ENCODE data around the gene SPATS1. TPM values are rescaled to one million over a fixed set of nuclear protein-coding genes. Genes with fewer than 3 reads are reported as not detected.
A peak's percentile ranks its signal among the peaks of the same experiment; 100 is the strongest.

SPATS1 gene
- polyA plus RNA-seq, 1 donor from 2014 or later: not detected

DNA sequence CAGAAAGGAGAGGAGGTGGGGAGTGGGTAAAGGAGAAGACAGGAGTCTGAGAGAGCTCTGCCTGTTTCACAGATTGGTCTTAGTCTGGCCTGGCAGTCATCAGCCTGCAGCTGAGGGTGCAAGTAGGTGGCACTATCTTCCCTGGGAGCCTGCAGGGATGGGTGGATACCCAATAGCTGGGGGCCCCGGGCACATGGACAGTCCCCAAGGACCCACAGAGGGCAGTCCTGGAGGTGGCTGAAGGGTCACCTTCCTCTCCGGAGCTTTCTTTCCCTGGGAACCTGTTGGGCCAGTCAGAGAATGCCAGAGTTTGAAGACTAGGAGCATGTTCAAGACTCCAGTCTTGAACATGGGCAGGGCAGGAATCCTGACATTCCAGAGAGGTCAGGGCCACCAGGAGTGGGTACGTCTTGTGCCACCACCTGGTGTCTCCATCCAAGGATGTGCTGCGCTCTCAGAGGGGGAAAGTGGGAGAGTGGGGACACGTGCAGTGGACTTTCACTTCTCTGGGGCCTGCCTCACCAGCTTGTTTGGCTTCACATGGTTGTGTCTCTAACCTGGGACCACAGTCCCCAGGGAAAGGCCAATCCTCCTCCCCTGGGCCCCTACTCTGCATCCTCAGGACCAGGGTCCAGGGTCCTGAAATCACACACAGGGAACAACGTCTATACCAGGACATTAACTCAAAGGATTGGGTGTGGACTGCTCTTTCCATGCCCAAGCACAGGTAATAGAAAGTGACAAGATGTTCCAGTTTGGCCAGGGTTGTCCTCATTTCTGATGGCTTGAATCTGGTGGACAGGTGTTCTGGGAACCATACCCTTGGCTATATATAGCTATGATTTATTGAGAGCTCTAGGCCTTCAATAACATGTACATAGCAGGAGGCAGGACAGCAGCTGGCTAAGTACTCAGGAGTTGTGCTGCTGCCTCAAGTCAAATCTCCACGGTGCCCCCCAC, 47.3 kb upstream of the SPATS1 start:
- TF ChIP-seq SMC3 (conservative IDR thresholded peaks at IDR 0.05; ENCODE audit: poor library complexity) (no peak), EP300 (conservative IDR thresholded peaks at IDR 0.05; ENCODE audit: poor library complexity, severe bottlenecking) (no peak), RAD21 (conservative IDR thresholded peaks at IDR 0.05) (no peak), MXI1 (conservative IDR thresholded peaks at IDR 0.05; ENCODE audit: poor library complexity, severe bottlenecking) (no peak), POLR2AphosphoS5 (IDR thresholded peaks at IDR 0.05) (no peak), TAF1 (IDR thresholded peaks at IDR 0.05; ENCODE audit: low read depth) (no peak), EZH2 (IDR thresholded peaks at IDR 0.05; ENCODE audit: borderline replicate concordance, insufficient read depth, low read length, poor library complexity, severe bottlenecking) (no peak)
- TF ChIP-seq, protein P1, sequence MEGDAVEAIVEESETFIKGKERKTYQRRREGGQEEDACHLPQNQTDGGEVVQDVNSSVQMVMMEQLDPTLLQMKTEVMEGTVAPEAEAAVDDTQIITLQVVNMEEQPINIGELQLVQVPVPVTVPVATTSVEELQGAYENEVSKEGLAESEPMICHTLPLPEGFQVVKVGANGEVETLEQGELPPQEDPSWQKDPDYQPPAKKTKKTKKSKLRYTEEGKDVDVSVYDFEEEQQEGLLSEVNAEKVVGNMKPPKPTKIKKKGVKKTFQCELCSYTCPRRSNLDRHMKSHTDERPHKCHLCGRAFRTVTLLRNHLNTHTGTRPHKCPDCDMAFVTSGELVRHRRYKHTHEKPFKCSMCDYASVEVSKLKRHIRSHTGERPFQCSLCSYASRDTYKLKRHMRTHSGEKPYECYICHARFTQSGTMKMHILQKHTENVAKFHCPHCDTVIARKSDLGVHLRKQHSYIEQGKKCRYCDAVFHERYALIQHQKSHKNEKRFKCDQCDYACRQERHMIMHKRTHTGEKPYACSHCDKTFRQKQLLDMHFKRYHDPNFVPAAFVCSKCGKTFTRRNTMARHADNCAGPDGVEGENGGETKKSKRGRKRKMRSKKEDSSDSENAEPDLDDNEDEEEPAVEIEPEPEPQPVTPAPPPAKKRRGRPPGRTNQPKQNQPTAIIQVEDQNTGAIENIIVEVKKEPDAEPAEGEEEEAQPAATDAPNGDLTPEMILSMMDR (IDR thresholded peaks at IDR 0.05; ENCODE audit: poor library complexity, severe bottlenecking): no peak
- TF ChIP-seq, protein P2, sequence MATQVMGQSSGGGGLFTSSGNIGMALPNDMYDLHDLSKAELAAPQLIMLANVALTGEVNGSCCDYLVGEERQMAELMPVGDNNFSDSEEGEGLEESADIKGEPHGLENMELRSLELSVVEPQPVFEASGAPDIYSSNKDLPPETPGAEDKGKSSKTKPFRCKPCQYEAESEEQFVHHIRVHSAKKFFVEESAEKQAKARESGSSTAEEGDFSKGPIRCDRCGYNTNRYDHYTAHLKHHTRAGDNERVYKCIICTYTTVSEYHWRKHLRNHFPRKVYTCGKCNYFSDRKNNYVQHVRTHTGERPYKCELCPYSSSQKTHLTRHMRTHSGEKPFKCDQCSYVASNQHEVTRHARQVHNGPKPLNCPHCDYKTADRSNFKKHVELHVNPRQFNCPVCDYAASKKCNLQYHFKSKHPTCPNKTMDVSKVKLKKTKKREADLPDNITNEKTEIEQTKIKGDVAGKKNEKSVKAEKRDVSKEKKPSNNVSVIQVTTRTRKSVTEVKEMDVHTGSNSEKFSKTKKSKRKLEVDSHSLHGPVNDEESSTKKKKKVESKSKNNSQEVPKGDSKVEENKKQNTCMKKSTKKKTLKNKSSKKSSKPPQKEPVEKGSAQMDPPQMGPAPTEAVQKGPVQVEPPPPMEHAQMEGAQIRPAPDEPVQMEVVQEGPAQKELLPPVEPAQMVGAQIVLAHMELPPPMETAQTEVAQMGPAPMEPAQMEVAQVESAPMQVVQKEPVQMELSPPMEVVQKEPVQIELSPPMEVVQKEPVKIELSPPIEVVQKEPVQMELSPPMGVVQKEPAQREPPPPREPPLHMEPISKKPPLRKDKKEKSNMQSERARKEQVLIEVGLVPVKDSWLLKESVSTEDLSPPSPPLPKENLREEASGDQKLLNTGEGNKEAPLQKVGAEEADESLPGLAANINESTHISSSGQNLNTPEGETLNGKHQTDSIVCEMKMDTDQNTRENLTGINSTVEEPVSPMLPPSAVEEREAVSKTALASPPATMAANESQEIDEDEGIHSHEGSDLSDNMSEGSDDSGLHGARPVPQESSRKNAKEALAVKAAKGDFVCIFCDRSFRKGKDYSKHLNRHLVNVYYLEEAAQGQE (IDR thresholded peaks at IDR 0.05; ENCODE audit: borderline replicate concordance): no peak
- Histone ChIP-seq H3K79me2 (replicated peaks; ENCODE audit: insufficient read depth, low read length) (no peaks in the 10 kb centered on the region), H3K4me2 (ENCODE audit: low read length) (no peak overlapping the region), H3K36me3 (ENCODE audit: insufficient read depth, low read length) (no peaks in the 10 kb centered on the region), H3F3A (ENCODE audit: insufficient read depth, low read length, poor library complexity, severe bottlenecking) (no peaks in the 10 kb centered on the region), H3K4me3 (ENCODE audit: low read length) (no peak overlapping the region), H2AFZ (ENCODE audit: low read depth, low read length) (no peak overlapping the region), H3K9me2 (ENCODE audit: insufficient read depth, low read length) (no peaks in the 10 kb centered on the region), H3K27me3 (ENCODE audit: insufficient read depth, low read depth, low read length) (no peaks in the 10 kb centered on the region), H3K27ac (ENCODE audit: low read length) (no peak overlapping the region), H3K9me3 (ENCODE audit: low read length) (no peaks in the 10 kb centered on the region), H3K9ac (ENCODE audit: low read length) (no peak overlapping the region), H4K20me1 (ENCODE audit: insufficient read depth) (no peaks in the 10 kb centered on the region)

GRCh38 chr6:44297063-44298038, 45.1 kb upstream of the SPATS1 start:
- Histone ChIP-seq H4K20me1 (ENCODE audit: insufficient read depth) (no peaks in the 10 kb centered on the region), H3K27ac (ENCODE audit: low read length) (peak overlapping the region; percentile 31), H2AFZ (ENCODE audit: low read depth, low read length) (peak overlapping the region; percentile 76), H3K9me3 (ENCODE audit: low read length) (no peaks in the 10 kb centered on the region), H3K9ac (ENCODE audit: low read length) (peak overlapping the region; percentile 71), H3K27me3 (ENCODE audit: insufficient read depth, low read depth, low read length) (no peaks in the 10 kb centered on the region), H3K36me3 (ENCODE audit: insufficient read depth, low read length) (no peaks in the 10 kb centered on the region), H3K79me2 (replicated peaks; ENCODE audit: insufficient read depth, low read length) (no peaks in the 10 kb centered on the region), H3K9me2 (ENCODE audit: insufficient read depth, low read length) (no peaks in the 10 kb centered on the region), H3K4me3 (ENCODE audit: low read length) (peak overlapping the region; percentile 95), H3K4me2 (ENCODE audit: low read length) (peak overlapping the region; percentile 62), H3F3A (ENCODE audit: insufficient read depth, low read length, poor library complexity, severe bottlenecking) (no peaks in the 10 kb centered on the region)
- TF ChIP-seq POLR2AphosphoS5 (IDR thresholded peaks at IDR 0.05): peak; percentile 47
- TF ChIP-seq TAF1 (IDR thresholded peaks at IDR 0.05; ENCODE audit: low read depth): peak; percentile 35
- TF ChIP-seq EP300 (conservative IDR thresholded peaks at IDR 0.05; ENCODE audit: poor library complexity, severe bottlenecking): peak; percentile 17
- peak; percentile 40 for TF ChIP-seq RAD21 (conservative IDR thresholded peaks at IDR 0.05)
- peak; percentile 96 for TF ChIP-seq MXI1 (conservative IDR thresholded peaks at IDR 0.05; ENCODE audit: poor library complexity, severe bottlenecking)
- TF ChIP-seq, protein P1 (IDR thresholded peaks at IDR 0.05; ENCODE audit: poor library complexity, severe bottlenecking): no peak
- TF ChIP-seq SMC3 (conservative IDR thresholded peaks at IDR 0.05; ENCODE audit: poor library complexity): peak; percentile 50
- TF ChIP-seq, protein P2 (IDR thresholded peaks at IDR 0.05; ENCODE audit: borderline replicate concordance): peak; percentile 25
- no peak for TF ChIP-seq EZH2 (IDR thresholded peaks at IDR 0.05; ENCODE audit: borderline replicate concordance, insufficient read depth, low read length, poor library complexity, severe bottlenecking)
